Activated CD8-positive, alpha-beta T cell treated with anti-CD3 and anti-CD28 coated beads for 36 hours (primary cell): ENCODE data around the gene VANGL2. TPM values are rescaled to one million over a fixed set of nuclear protein-coding genes. Genes with fewer than 3 reads are reported as not detected.

Source experiments
- ATAC-seq: fragments of 200-7000 bp; cut with Tn5 transposase; one replicate; pipeline ENCODE4 v1.10.0; 2021; ENCODE audit warnings: mild to moderate bottlenecking, moderate library complexity
- CTCF ChIA-PET: fragments of 350-600 bp; sonication (Branson Sonifier 250); formaldehyde crosslinking; loops from one replicate; lab custom pipeline; 2021; ENCODE audit warnings: antibody characterized with exemption; lab: Charles Lee
- POLR2A ChIA-PET: fragments of 350-600 bp; sonication (Branson Sonifier 250); formaldehyde crosslinking; loops from one replicate; lab custom pipeline; 2021; ENCODE audit warnings: antibody characterized with exemption; lab: Charles Lee
- DNase-seq: peaks from one replicate; pipeline ENCODE4 v3.0.0-alpha.2; 2020
- H3K27ac Mint-ChIP-seq: one replicate; pipeline ENCODE4 v1.8.0; 2021; ENCODE audit warnings: mild to moderate bottlenecking, mixed read lengths
- H3K27me3 Mint-ChIP-seq: one replicate; pipeline ENCODE4 v1.8.0; 2021; ENCODE audit warnings: mixed read lengths
- H3K36me3 Mint-ChIP-seq: one replicate; pipeline ENCODE4 v1.8.0; 2021; ENCODE audit warnings: low read depth, mixed read lengths
- H3K4me1 Mint-ChIP-seq: one replicate; pipeline ENCODE4 v1.8.0; 2021; ENCODE audit warnings: low read depth, mixed read lengths
- H3K4me3 Mint-ChIP-seq: one replicate; pipeline ENCODE4 v1.8.0; 2021; ENCODE audit warnings: mild to moderate bottlenecking, moderate library complexity, mixed read lengths
- H3K9me3 Mint-ChIP-seq: one replicate; pipeline ENCODE4 v1.8.0; 2021; ENCODE audit warnings: mixed read lengths
- intact Hi-C: fragments of 100-400 bp; cut with micrococcal nuclease; formaldehyde crosslinking; loops from one replicate; pipeline ENCODE4 v1.10.0; 2022
- total RNA-seq, 2 experiments: library from RNA; stranded (reverse); gene quantifications; one replicate each; pipeline ENCODE4 v1.2.3, GENCODE V29; 2021
- TF ChIP-seq, protein P1 (sequence below): fragments of 200-600 bp; IDR thresholded peaks from one replicate; pipeline ENCODE4 v1.8.0; 2022; ENCODE audit warnings: antibody characterized with exemption, mild to moderate bottlenecking

Gene VANGL2
- total RNA-seq, 2 experiments from 2014 or later = 0.16 to 0.40 TPM

DNA sequence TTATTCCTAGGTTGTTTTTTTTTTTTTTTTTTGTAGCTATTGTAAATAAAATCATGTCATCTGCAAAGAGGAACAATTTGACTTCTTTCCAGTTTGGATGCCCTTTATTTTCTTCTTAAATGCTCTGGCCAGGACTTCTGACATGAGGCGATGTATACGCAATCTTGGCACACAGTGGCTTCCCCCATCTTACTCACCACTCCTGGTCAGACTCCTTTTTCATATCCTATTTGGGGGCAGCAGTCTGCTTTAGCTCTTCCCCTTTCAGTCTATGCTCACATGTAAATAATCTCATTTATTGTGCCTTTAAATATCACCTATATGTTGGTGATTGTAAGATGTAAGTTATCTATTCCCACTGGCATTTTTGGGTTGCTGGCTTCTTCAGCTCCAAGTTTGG is 66.6 kb downstream of the VANGL2 start:
- peak overlapping the region; percentile 87 for H3K27ac Mint-ChIP-seq
- POLR2A ChIA-PET = interaction anchor here (0.6 to 2.5 kb wide), 5 partner anchors 12 to 73 kb away, joined by 3 to 7 read pairs (median 4); partner anchors contain the start of gene SLAMF6
- no peak overlapping the region for H3K4me3 Mint-ChIP-seq

DNA sequence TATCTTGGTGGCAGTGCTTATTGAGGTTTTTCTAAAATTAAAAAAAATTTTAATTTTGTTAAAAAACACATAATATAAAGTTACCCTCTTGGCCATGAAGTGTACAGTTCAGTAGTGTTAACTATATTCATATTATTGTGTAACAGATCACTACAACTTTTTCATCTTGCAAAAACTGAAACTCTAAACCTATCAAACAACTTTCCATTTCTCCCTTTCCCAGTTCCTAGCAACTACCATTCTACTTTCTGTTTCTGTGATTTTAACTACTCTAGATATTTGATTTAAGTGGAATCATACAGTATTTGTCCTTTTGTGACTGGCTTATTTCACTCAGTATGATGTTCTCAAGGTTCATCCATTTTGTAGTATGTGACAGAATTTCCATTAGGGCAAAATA is 67.2 kb downstream of the VANGL2 start:
- H3K27ac Mint-ChIP-seq = peak overlapping the region; percentile 92
- peak overlapping the region; percentile 7 for H3K4me3 Mint-ChIP-seq
- POLR2A ChIA-PET = interaction anchor here (1.5 to 2.5 kb wide), 3 partner anchors 13 to 36 kb away, joined by 3 to 7 read pairs (median 5); no protein-coding TSS in a partner anchor
- no peaks in the 10 kb centered on the region for H3K27me3 Mint-ChIP-seq
- peaks cover 54% of the 10 kb centered on the region for H3K4me1 Mint-ChIP-seq
- TF ChIP-seq, protein P1, sequence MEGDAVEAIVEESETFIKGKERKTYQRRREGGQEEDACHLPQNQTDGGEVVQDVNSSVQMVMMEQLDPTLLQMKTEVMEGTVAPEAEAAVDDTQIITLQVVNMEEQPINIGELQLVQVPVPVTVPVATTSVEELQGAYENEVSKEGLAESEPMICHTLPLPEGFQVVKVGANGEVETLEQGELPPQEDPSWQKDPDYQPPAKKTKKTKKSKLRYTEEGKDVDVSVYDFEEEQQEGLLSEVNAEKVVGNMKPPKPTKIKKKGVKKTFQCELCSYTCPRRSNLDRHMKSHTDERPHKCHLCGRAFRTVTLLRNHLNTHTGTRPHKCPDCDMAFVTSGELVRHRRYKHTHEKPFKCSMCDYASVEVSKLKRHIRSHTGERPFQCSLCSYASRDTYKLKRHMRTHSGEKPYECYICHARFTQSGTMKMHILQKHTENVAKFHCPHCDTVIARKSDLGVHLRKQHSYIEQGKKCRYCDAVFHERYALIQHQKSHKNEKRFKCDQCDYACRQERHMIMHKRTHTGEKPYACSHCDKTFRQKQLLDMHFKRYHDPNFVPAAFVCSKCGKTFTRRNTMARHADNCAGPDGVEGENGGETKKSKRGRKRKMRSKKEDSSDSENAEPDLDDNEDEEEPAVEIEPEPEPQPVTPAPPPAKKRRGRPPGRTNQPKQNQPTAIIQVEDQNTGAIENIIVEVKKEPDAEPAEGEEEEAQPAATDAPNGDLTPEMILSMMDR = no peak
- H3K9me3 Mint-ChIP-seq = peaks cover 13% of the 10 kb centered on the region
- peaks cover 25% of the 10 kb centered on the region for H3K36me3 Mint-ChIP-seq
- intact Hi-C loops = no loop called here
- DNase-seq (no peak), ATAC-seq (peak; percentile 15)
- CTCF ChIA-PET = interaction anchor here (1.0 to 2.0 kb wide), 4 partner anchors 11 to 139 kb away, joined by 3 to 5 read pairs (median 3); no protein-coding TSS in a partner anchor

More for the DNA sequence above, 66.6 kb downstream of the VANGL2 start:
- Mint-ChIP-seq H3K36me3 (peaks cover 28% of the 10 kb centered on the region), H3K4me1 (peaks cover 60% of the 10 kb centered on the region), H3K27me3 (no peaks in the 10 kb centered on the region), H3K9me3 (peaks cover 13% of the 10 kb centered on the region)
- intact Hi-C loops = no loop called here
- TF ChIP-seq, protein P1 = no peak
- no peak for ATAC-seq
- CTCF ChIA-PET = interaction anchor here (0.6 to 4.3 kb wide), 5 partner anchors 12 to 140 kb away, joined by 3 to 12 read pairs (median 4); no protein-coding TSS in a partner anchor
- DNase-seq = no peak

DNA sequence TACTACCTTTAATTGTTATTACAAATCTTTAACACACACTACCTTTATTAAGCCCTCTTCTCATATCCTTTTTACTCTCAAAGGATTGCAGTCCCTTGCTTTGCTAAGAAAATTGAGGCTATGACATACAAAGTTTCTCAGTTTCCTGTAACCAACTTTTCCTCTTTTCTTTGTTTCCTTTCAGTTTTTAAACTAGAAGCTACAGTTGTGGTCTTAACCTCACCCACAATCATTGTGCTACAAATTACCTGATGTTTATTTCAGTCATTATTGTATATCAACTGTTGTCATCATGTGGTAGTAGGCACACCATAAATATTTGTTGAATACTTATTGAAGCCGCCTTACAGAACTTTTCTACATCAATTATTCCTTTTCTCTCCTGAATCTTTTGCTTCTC is 70.9 kb downstream of the VANGL2 start:
- ATAC-seq (peak; percentile 11), DNase-seq (no peak)
- no peaks in the 10 kb centered on the region for H3K27me3 Mint-ChIP-seq
- CTCF ChIA-PET = interaction anchor here (0.8 to 2.9 kb wide), 6 partner anchors 11 to 148 kb away, joined by 3 to 14 read pairs (median 4); no protein-coding TSS in a partner anchor
- no peak overlapping the region for H3K27ac Mint-ChIP-seq
- H3K36me3 Mint-ChIP-seq = peaks cover 16% of the 10 kb centered on the region
- TF ChIP-seq, protein P1 = no peak
- peaks cover 8% of the 10 kb centered on the region for H3K9me3 Mint-ChIP-seq
- H3K4me1 Mint-ChIP-seq = peaks cover 25% of the 10 kb centered on the region
- POLR2A ChIA-PET = no interaction called here
- H3K4me3 Mint-ChIP-seq = no peak overlapping the region
- intact Hi-C loops = loop anchor here (5.0 kb wide), 2 partner anchors 44 to 51 kb away; partner anchors contain the start of gene SLAMF6

DNA sequence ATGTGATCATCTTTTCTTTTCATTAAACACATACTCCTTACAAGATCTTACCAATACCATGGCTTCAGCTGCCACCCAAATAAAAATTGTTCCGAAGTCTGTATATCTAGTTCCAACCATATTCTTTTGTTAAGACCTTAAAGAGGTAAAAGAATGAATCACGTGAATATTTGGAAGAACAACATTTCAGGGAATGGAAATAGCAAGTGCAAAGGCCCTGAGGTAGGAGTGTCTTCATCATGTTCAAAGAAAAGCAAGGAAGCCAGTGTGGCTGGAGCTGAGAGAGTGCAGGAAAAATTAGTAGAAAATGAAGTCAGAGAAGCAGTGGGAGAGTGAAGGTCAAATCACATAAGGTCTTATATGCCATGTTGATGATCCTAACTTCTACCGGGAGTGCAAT is 71.7 kb downstream of the VANGL2 start:
- ChIA-PET POLR2A (interaction anchor here (1.0 kb wide), 1 partner anchor 8 kb away, joined by 3 read pairs; no protein-coding TSS in a partner anchor), CTCF (interaction anchor here (1.5 to 2.4 kb wide), 2 partner anchors 8 to 154 kb away, joined by 3 to 8 read pairs; no protein-coding TSS in a partner anchor)
- no peak for ATAC-seq
- H3K36me3 Mint-ChIP-seq = peaks cover 14% of the 10 kb centered on the region
- no peak for DNase-seq
- H3K27ac Mint-ChIP-seq = no peak overlapping the region
- intact Hi-C loops = loop anchor here (5.0 kb wide), 2 partner anchors 45 to 50 kb away; partner anchors contain the start of gene SLAMF6
- H3K27me3 Mint-ChIP-seq = no peaks in the 10 kb centered on the region
- peaks cover 16% of the 10 kb centered on the region for H3K4me1 Mint-ChIP-seq
- TF ChIP-seq, protein P1 = no peak
- H3K4me3 Mint-ChIP-seq = no peak overlapping the region
- H3K9me3 Mint-ChIP-seq = peaks cover 8% of the 10 kb centered on the region
